SK-N-SH (cell line): ENCODE data around the gene WDHD1. TPM values are rescaled to one million over a fixed set of nuclear protein-coding genes. Genes with fewer than 3 reads are reported as not detected.

Experiments used
- CTCF ChIA-PET: fragments of 300-600, 350-600 bp; formaldehyde crosslinking; extraction: SDS; loops from one replicate; lab custom pipeline; 2021; lab: Yijun Ruan, JAX
- POLR2A ChIA-PET: fragments of 350-600 bp; sonication (Branson Sonifier 250); formaldehyde crosslinking; extraction: SDS; loops from one replicate; lab custom pipeline; 2020; ENCODE audit warnings: antibody characterized with exemption, inconsistent platforms; lab: Yijun Ruan, JAX
- DNase-seq: peaks from one replicate; pipeline ENCODE4 v3.0.0; 2012
- H2AFZ ChIP-seq: fragments of 200-600 bp; sonication (generic); 2 replicates; pipeline ENCODE4 v1.8.1; 2016; ENCODE audit warnings: antibody characterized with exemption, mild to moderate bottlenecking, low read depth
- H3F3A ChIP-seq: fragments of 200-600 bp; sonication (generic); replicated peaks from 2 replicates; pipeline ENCODE3; 2016; ENCODE audit warnings: antibody characterized with exemption, mild to moderate bottlenecking; ENCODE audit not compliant: insufficient read depth
- H3K27ac ChIP-seq, 2 experiments: fragments of 200-500 bp in 1 of 2; fragments of 200-600 bp in 1 of 2; sonication (Bioruptor generic) in 1 of 2; sonication (generic), shearing (Covaris generic) in 1 of 2; 2 replicates each; pipeline versions ENCODE4 v1.5.1 to v1.6.1; 2014 to 2016; ENCODE audit warnings: low read depth in 2 of 2, inconsistent platforms in 1 of 2, low read length in 1 of 2, mild to moderate bottlenecking in 1 of 2, mixed read lengths in 1 of 2
- H3K27me3 ChIP-seq: fragments of 200-600 bp; sonication (generic), shearing (Covaris generic); 2 replicates; pipeline ENCODE4 v1.6.1; 2016; ENCODE audit warnings: mixed run types; ENCODE audit not compliant: insufficient read depth
- H3K36me3 ChIP-seq, 2 experiments: fragments of 200-500 bp in 1 of 2; fragments of 200-600 bp in 1 of 2; sonication (Bioruptor generic) in 1 of 2; sonication (generic) in 1 of 2; replicated peaks in 1 of 2; 2 replicates each; pipeline versions ENCODE3 to v1.5.1; 2014 to 2016; ENCODE audit warnings: low read length in 1 of 2, mild to moderate bottlenecking in 1 of 2; ENCODE audit not compliant: insufficient read depth in 2 of 2, control insufficient read depth in 1 of 2
- H3K4me1 ChIP-seq, 2 experiments: fragments of 200-500 bp in 1 of 2; fragments of 200-600 bp in 1 of 2; sonication (Bioruptor generic) in 1 of 2; sonication (generic), shearing (Covaris generic) in 1 of 2; 2 replicates each; pipeline versions ENCODE4 v1.5.1 to v1.6.1; 2014 to 2016; ENCODE audit warnings: low read depth in 1 of 2, low read length in 1 of 2, mixed run types in 1 of 2; ENCODE audit not compliant: insufficient read depth in 2 of 2, control insufficient read depth in 1 of 2
- H3K4me2 ChIP-seq: fragments of 200-600 bp; sonication (generic), shearing (Covaris generic); 2 replicates; pipeline ENCODE4 v1.6.1; 2017; ENCODE audit warnings: mixed run types
- H3K4me3 ChIP-seq, 2 experiments: fragments of 200-500 bp in 1 of 2; fragments of 200-600 bp in 1 of 2; sonication (Bioruptor generic) in 1 of 2; sonication (generic), shearing (Covaris generic) in 1 of 2; 2 replicates each; pipeline versions ENCODE4 v1.5.1 to v1.8.1; 2014 to 2016; ENCODE audit warnings: low read depth in 2 of 2, inconsistent platforms in 1 of 2, low read length in 1 of 2, mild to moderate bottlenecking in 1 of 2, mixed read lengths in 1 of 2, moderate library complexity in 1 of 2
- H3K79me2 ChIP-seq: fragments of 200-600 bp; sonication (generic); 2 replicates; pipeline ENCODE4 v1.8.1; 2017; ENCODE audit warnings: mild to moderate bottlenecking; ENCODE audit not compliant: insufficient read depth
- H3K9ac ChIP-seq: fragments of 200-600 bp; sonication (generic); 2 replicates; pipeline ENCODE4 v1.6.1; 2017; ENCODE audit warnings: mixed run types
- H3K9me2 ChIP-seq: fragments of 200-600 bp; sonication (generic); 2 replicates; pipeline ENCODE4 v1.6.1; 2017; ENCODE audit warnings: mixed run types
- H3K9me3 ChIP-seq: fragments of 200-600 bp; sonication (generic); 2 replicates; pipeline ENCODE4 v1.6.1; 2017; ENCODE audit warnings: mixed run types, mild to moderate bottlenecking, moderate library complexity
- H4K20me1 ChIP-seq: fragments of 200-600 bp; sonication (generic); 2 replicates; pipeline ENCODE4 v1.6.1; 2017; ENCODE audit warnings: mild to moderate bottlenecking, mixed run types; ENCODE audit not compliant: insufficient read depth
- EP300 ChIP-seq, 2 experiments: IDR thresholded peaks; 2 replicates each; pipeline versions ENCODE4 v1.4.0 to v1.6.1; 2012; ENCODE audit warnings: borderline replicate concordance in 1 of 2, low read depth in 1 of 2, low read length in 1 of 2
- EZH2phosphoT487 ChIP-seq: fragments of 200-600 bp; sonication (generic); IDR thresholded peaks from 2 replicates; pipeline ENCODE4 v1.6.1; 2017; ENCODE audit warnings: low read depth, mixed run types, mild to moderate bottlenecking, antibody characterized with exemption, moderate library complexity, borderline replicate concordance
- JUND ChIP-seq: IDR thresholded peaks from 2 replicates; pipeline ENCODE4 v1.4.0; 2012
- REST ChIP-seq: IDR thresholded peaks from 2 replicates; pipeline ENCODE4 v1.6.1; 2012; ENCODE audit warnings: mild to moderate bottlenecking, low read depth, low read length, moderate library complexity
- RFX5 ChIP-seq: IDR thresholded peaks from 2 replicates; pipeline ENCODE4 v1.6.1; 2012; ENCODE audit warnings: mild to moderate bottlenecking, improper control_type of control experiment, low read length
- SIN3A ChIP-seq: IDR thresholded peaks from 2 replicates; pipeline ENCODE4 v1.6.1; 2012; ENCODE audit warnings: low read depth, mild to moderate bottlenecking, low read length, moderate library complexity, borderline replicate concordance
- TAF1 ChIP-seq: IDR thresholded peaks from 2 replicates; pipeline ENCODE4 v1.6.1; 2012; ENCODE audit warnings: low read depth, mild to moderate bottlenecking, low read length, moderate library complexity, borderline replicate concordance
- TEAD4 ChIP-seq: IDR thresholded peaks from 2 replicates; pipeline ENCODE4 v1.4.0; 2012; ENCODE audit warnings: mild to moderate bottlenecking, borderline replicate concordance; ENCODE audit not compliant: insufficient read depth
- USF2 ChIP-seq: fragments of 150-350 bp; IDR thresholded peaks from 2 replicates; pipeline ENCODE4 v1.6.1; 2017; ENCODE audit warnings: antibody characterized with exemption, low read length, low read depth, borderline replicate concordance
- ZBTB33 ChIP-seq: IDR thresholded peaks from 2 replicates; pipeline ENCODE4 v1.4.0; 2012; ENCODE audit warnings: low read depth, borderline replicate concordance
- WGBS: methylation state at CpG from one replicate; pipeline ENCODE4 v1.1.6; 2017; ENCODE audit warnings: low lambda C conversion rate; 5-methylcytosine and 5-hydroxymethylcytosine counted together
- polyA plus RNA-seq, 3 experiments: library from polyadenylated mRNA; depleted of rRNA; stranded (reverse); fragments of >200 nt; gene quantifications; 2 replicates each; pipeline ENCODE4 v1.2.3, GENCODE V29; 2012

Gene WDHD1
- polyA plus RNA-seq, 1 of the 3 experiments (the other 2 are of a cell fraction), result 2.9 TPM

GRCh38 chr14:55054098-55054497, 27.2 kb upstream of the WDHD1 start (continued):
- TF ChIP-seq RFX5, result no peak

GRCh38 chr14:55053500-55053899, 26.6 kb upstream of the WDHD1 start:
- WGBS, result 90% methylated on average over 7 of the region's 7 CpGs

GRCh38 chr14:55053018-55053417, 26.1 kb upstream of the WDHD1 start:
- peak overlapping the region; percentile 93 to 98 for H3K4me3 ChIP-seq
- peaks cover 46% of the 10 kb centered on the region for H4K20me1 ChIP-seq
- CTCF ChIA-PET, result interaction anchor here (0.8 to 3.4 kb wide), 5 partner anchors 9 to 130 kb away, joined by 3 to 40 read pairs (median 3); partner anchors contain the start of genes SOCS4 and WDHD1
- no peaks in the 10 kb centered on the region for H3K9me2 ChIP-seq
- TF ChIP-seq SIN3A, result no peak
- no peak for TF ChIP-seq TAF1
- no peak for TF ChIP-seq USF2
- no peak for TF ChIP-seq ZBTB33
- TF ChIP-seq EP300 (IDR thresholded peaks at IDR 0.05; ENCODE audit: borderline replicate concordance in 1 of 2, low read depth in 1 of 2, low read length in 1 of 2), result no peak
- TF ChIP-seq REST, result no peak
- no peak for TF ChIP-seq TEAD4
- peak overlapping the region; percentile 89 for H3K4me2 ChIP-seq
- H3K36me3 ChIP-seq, result peaks cover 20 to 46% of the 10 kb centered on the region in 2 experiments
- H3K27ac ChIP-seq, result peak overlapping the region; percentile 98 to 100; a peak in 3 of 4 replicates
- DNase-seq, result no peak
- 52% methylated on average over 6 of the region's 6 CpGs for WGBS
- no peaks in the 10 kb centered on the region for H3K9me3 ChIP-seq
- H3K4me1 ChIP-seq, result peaks cover 7 to 19% of the 10 kb centered on the region in 2 experiments; a peak in 3 of 4 replicates
- H3K9ac ChIP-seq, result peak overlapping the region; percentile 100
- peaks cover 24% of the 10 kb centered on the region for H3F3A ChIP-seq
- H3K79me2 ChIP-seq, result peaks cover 61% of the 10 kb centered on the region
- H3K27me3 ChIP-seq, result no peaks in the 10 kb centered on the region
- POLR2A ChIA-PET, result interaction anchor here (1.0 kb wide), 1 partner anchor 108 kb away, joined by 3 read pairs; no protein-coding TSS in a partner anchor
- no peak overlapping the region for H2AFZ ChIP-seq

More at GRCh38 chr14:55053500-55053899, 26.6 kb upstream of the WDHD1 start:
- peaks cover 22 to 51% of the 10 kb centered on the region in 2 experiments for H3K36me3 ChIP-seq
- no peaks in the 10 kb centered on the region for H3K9me2 ChIP-seq
- H3K4me2 ChIP-seq, result peak overlapping the region; percentile 89
- peaks cover 21% of the 10 kb centered on the region for H3F3A ChIP-seq
- TF ChIP-seq JUND (no peak), EZH2phosphoT487 (no peak)
- TF ChIP-seq, all 33 proteins: peak for 0
- H3K27ac ChIP-seq, result peak overlapping the region in 1 of 2 experiments; percentile 100; a peak in 1 of 4 replicates
- H3K4me1 ChIP-seq, result peaks cover 7 to 19% of the 10 kb centered on the region in 2 experiments; a peak in 3 of 4 replicates
- DNase-seq, result no peak
- no peak overlapping the region for H2AFZ ChIP-seq
- ChIA-PET CTCF (interaction anchor here (0.7 to 3.4 kb wide), 4 partner anchors 8 to 102 kb away, joined by 3 to 40 read pairs (median 3); partner anchors contain the start of genes SOCS4 and WDHD1), POLR2A (interaction anchor here (1.0 kb wide), 1 partner anchor 108 kb away, joined by 3 read pairs; no protein-coding TSS in a partner anchor)
- H3K79me2 ChIP-seq, result peaks cover 66% of the 10 kb centered on the region
- H3K9me3 ChIP-seq, result no peaks in the 10 kb centered on the region
- peaks cover 51% of the 10 kb centered on the region for H4K20me1 ChIP-seq
- H3K4me3 ChIP-seq, result 0 out of 4 replicates have a peak overlapping the region, but pooled peaks of 1 of the 2 experiments have one; percentile 93
- H3K9ac ChIP-seq, result peak overlapping the region; percentile 100; the same call in 1 of the 2 replicates
- no peaks in the 10 kb centered on the region for H3K27me3 ChIP-seq
